IMR-90 (cell line): ENCODE data around the gene ST6GALNAC2. TPM values are rescaled to one million over a fixed set of nuclear protein-coding genes. Genes with fewer than 3 reads are reported as not detected.

ENCODE experiments used
- ATAC-seq: fragments of 200-7000 bp; cut with Tn5 transposase; 2 replicates; pipeline ENCODE4 v1.9.1; 2020; ENCODE audit warnings: low read depth, mild to moderate bottlenecking, moderate library complexity
- BruUV-seq: library from RNA; stranded (reverse); fragments of 400-500 nt; replicated peaks from 2 replicates; lab custom pipeline; 2021; lab: Mats Ljungman, UMichigan
- CTCF ChIA-PET: fragments of 300-600 bp; formaldehyde crosslinking; extraction: SDS; loops from one replicate; lab custom pipeline; 2021; ENCODE audit warnings: antibody characterized with exemption; lab: Yijun Ruan, JAX
- POLR2A ChIA-PET: fragments of 300-600 bp; sonication (Branson Sonifier 250); formaldehyde crosslinking; loops from one replicate; lab custom pipeline; 2022; ENCODE audit warnings: antibody characterized with exemption; ENCODE audit not compliant: unreplicated experiment; lab: Charles Lee
- DNase-seq: peaks from one replicate; pipeline ENCODE4 v3.0.0; 2013
- H2AFZ ChIP-seq: replicated peaks from 2 replicates; pipeline ENCODE3; 2013; ENCODE audit warnings: low read length, mild to moderate bottlenecking; ENCODE audit not compliant: poor library complexity
- H2AK5ac ChIP-seq: 2 replicates; pipeline ENCODE4 v1.6.1; 2013; ENCODE audit warnings: low read depth, low read length, inconsistent platforms
- H2AK9ac ChIP-seq: replicated peaks from 2 replicates; pipeline ENCODE3; 2013; ENCODE audit warnings: mild to moderate bottlenecking, low read depth, low read length, moderate library complexity; ENCODE audit not compliant: poor library complexity
- H2BK120ac ChIP-seq: 2 replicates; pipeline ENCODE4 v1.6.1; 2013; ENCODE audit warnings: low read depth, low read length, inconsistent platforms
- H2BK15ac ChIP-seq: 3 replicates; pipeline ENCODE4 v1.6.1; 2013; ENCODE audit warnings: low read depth, low read length, inconsistent platforms
- H2BK20ac ChIP-seq: 2 replicates; pipeline ENCODE4 v1.6.1; 2013; ENCODE audit warnings: low read depth, mild to moderate bottlenecking, inconsistent platforms, low read length, moderate library complexity
- H2BK5ac ChIP-seq: 2 replicates; pipeline ENCODE4 v1.6.1; 2013; ENCODE audit warnings: mild to moderate bottlenecking, low read depth, low read length, inconsistent platforms; ENCODE audit not compliant: poor library complexity, severe bottlenecking
- H3K14ac ChIP-seq: replicated peaks from 2 replicates; pipeline ENCODE4 v1.6.1; 2013; ENCODE audit warnings: low read depth, low read length, inconsistent platforms
- H3K18ac ChIP-seq: 2 replicates; pipeline ENCODE4 v1.6.1; 2013; ENCODE audit warnings: low read depth, low read length, control low read depth
- H3K23ac ChIP-seq: 2 replicates; pipeline ENCODE4 v1.6.1; 2013; ENCODE audit warnings: low read depth, low read length, inconsistent platforms
- H3K27ac ChIP-seq: 2 replicates; pipeline ENCODE4 v1.5.1; 2013; ENCODE audit warnings: mild to moderate bottlenecking, control low read depth, low read length; ENCODE audit not compliant: insufficient read depth
- H3K27me3 ChIP-seq: 2 replicates; pipeline ENCODE4 v1.6.1; 2013; ENCODE audit warnings: low read length; ENCODE audit not compliant: control insufficient read depth, insufficient read depth
- H3K36me3 ChIP-seq: 2 replicates; pipeline ENCODE4 v1.6.1; 2013; ENCODE audit warnings: low read length, mixed read lengths; ENCODE audit not compliant: control insufficient read depth, insufficient read depth
- H3K4ac ChIP-seq: 2 replicates; pipeline ENCODE4 v1.6.1; 2013; ENCODE audit warnings: low read depth, low read length, inconsistent platforms
- H3K4me1 ChIP-seq: 2 replicates; pipeline ENCODE4 v1.6.1; 2013; ENCODE audit warnings: low read length, mixed read lengths; ENCODE audit not compliant: control insufficient read depth, insufficient read depth
- H3K4me2 ChIP-seq: 2 replicates; pipeline ENCODE4 v1.6.1; 2013; ENCODE audit warnings: low read depth, mild to moderate bottlenecking, control low read depth, low read length, moderate library complexity
- H3K4me3 ChIP-seq: 2 replicates; pipeline ENCODE4 v1.5.1; 2013; ENCODE audit warnings: low read depth, mild to moderate bottlenecking, control low read depth, low read length, moderate library complexity; ENCODE audit not compliant: insufficient read depth
- H3K56ac ChIP-seq: 2 replicates; pipeline ENCODE4 v1.6.1; 2013; ENCODE audit warnings: low read length, inconsistent platforms; ENCODE audit not compliant: insufficient read depth; ENCODE audit errors: extremely low read depth
- H3K79me1 ChIP-seq, 2 experiments: 2 replicates each; pipeline ENCODE4 v1.6.1; 2013; ENCODE audit warnings: low read length in 2 of 2, inconsistent platforms in 1 of 2, low read depth in 1 of 2
- H3K9ac ChIP-seq: 2 replicates; pipeline ENCODE4 v1.6.1; 2013; ENCODE audit warnings: low read depth, low read length, control low read depth
- H3K9me1 ChIP-seq: 2 replicates; pipeline ENCODE4 v1.6.1; 2013; ENCODE audit warnings: low read length, inconsistent platforms; ENCODE audit not compliant: insufficient read depth
- H3K9me3 ChIP-seq: 2 replicates; pipeline ENCODE4 v1.6.1; 2013; ENCODE audit warnings: low read length; ENCODE audit not compliant: control insufficient read depth, insufficient read depth
- H4K20me1 ChIP-seq: 2 replicates; pipeline ENCODE4 v1.6.1; 2013; ENCODE audit warnings: low read length, inconsistent platforms; ENCODE audit not compliant: insufficient read depth
- H4K5ac ChIP-seq: 2 replicates; pipeline ENCODE4 v1.6.1; 2013; ENCODE audit warnings: mild to moderate bottlenecking, low read depth, low read length, control low read depth
- H4K8ac ChIP-seq, 2 experiments: 2 replicates each; pipeline ENCODE4 v1.6.1; 2013; ENCODE audit warnings: low read depth in 2 of 2, low read length in 2 of 2, control low read depth in 1 of 2, inconsistent platforms in 1 of 2
- H4K91ac ChIP-seq: 2 replicates; pipeline ENCODE4 v1.6.1; 2013; ENCODE audit warnings: low read depth, low read length, inconsistent platforms; ENCODE audit not compliant: insufficient read depth
- BHLHE40 ChIP-seq: fragments of 150-350 bp; IDR thresholded peaks from 2 replicates; pipeline ENCODE4 v1.6.1; 2016; ENCODE audit warnings: mild to moderate bottlenecking, low read depth, low read length
- CEBPB ChIP-seq: IDR thresholded peaks from 2 replicates; pipeline ENCODE4 v1.6.1; 2012; ENCODE audit warnings: low read depth, low read length, improper control_type of control experiment
- CHD1 ChIP-seq: IDR thresholded peaks from 2 replicates; pipeline ENCODE4 v1.6.1; 2012; ENCODE audit warnings: low read depth, low read length, improper control_type of control experiment
- FOS ChIP-seq: fragments of 150-350 bp; IDR thresholded peaks from 2 replicates; pipeline ENCODE4 v1.6.1; 2016; ENCODE audit warnings: low read depth, low read length
- MAFK ChIP-seq: IDR thresholded peaks from 2 replicates; pipeline ENCODE4 v1.6.1; 2012; ENCODE audit warnings: low read depth, low read length, improper control_type of control experiment
- MAZ ChIP-seq: IDR thresholded peaks from 2 replicates; pipeline ENCODE4 v1.6.1; 2012; ENCODE audit warnings: low read depth, mild to moderate bottlenecking, low read length, improper control_type of control experiment, moderate library complexity, borderline replicate concordance
- MXI1 ChIP-seq: IDR thresholded peaks from 2 replicates; pipeline ENCODE4 v1.6.1; 2012; ENCODE audit warnings: low read depth, mild to moderate bottlenecking, low read length, moderate library complexity, borderline replicate concordance
- NFE2L2 ChIP-seq: fragments of 150-350 bp; IDR thresholded peaks from 2 replicates; pipeline ENCODE4 v1.6.1; 2016; ENCODE audit warnings: low read depth, mild to moderate bottlenecking, low read length
- POLR2A ChIP-seq: IDR thresholded peaks from 2 replicates; pipeline ENCODE4 v1.6.1; 2012; ENCODE audit warnings: mild to moderate bottlenecking, low read depth, low read length
- RAD21 ChIP-seq: IDR thresholded peaks from 2 replicates; pipeline ENCODE4 v1.6.1; 2012; ENCODE audit warnings: low read length, improper control_type of control experiment
- RCOR1 ChIP-seq: IDR thresholded peaks from 2 replicates; pipeline ENCODE4 v1.6.1; 2012; ENCODE audit warnings: mild to moderate bottlenecking, low read length, improper control_type of control experiment; ENCODE audit not compliant: insufficient replicate concordance
- RFX5 ChIP-seq: IDR thresholded peaks from 2 replicates; pipeline ENCODE4 v1.8.0; 2012; ENCODE audit warnings: low read depth, mild to moderate bottlenecking, low read length, moderate library complexity
- SMC3 ChIP-seq: fragments of 150-350 bp; IDR thresholded peaks from 2 replicates; pipeline ENCODE4 v1.6.1; 2016; ENCODE audit warnings: low read depth, mild to moderate bottlenecking, antibody characterized with exemption, low read length, moderate library complexity
- WGBS, 2 experiments: methylation state at CpG; one replicate each; pipeline versions ENCODE4 v1.1.5 to v1.1.7; 2013; ENCODE audit warnings: missing lambda C conversion rate in 2 of 2; ENCODE audit not compliant: insufficient read length in 1 of 2; ENCODE audit errors: extremely low coverage in 2 of 2; 5-methylcytosine and 5-hydroxymethylcytosine counted together
- dilution Hi-C: fragments of 300-500 bp; cut with HindIII; formaldehyde crosslinking; loops from one replicate; pipeline ENCODE4 v1.14.3; 2018; ENCODE audit warnings: low sequenced_read_pairs; ENCODE audit not compliant: unreplicated experiment
- in situ Hi-C: fragments of 300-500 bp; cut with MboI; formaldehyde crosslinking; loops from 3 replicates; pipeline ENCODE4 v1.14.3; 2019; ENCODE audit warnings: low sequenced_read_pairs, inconsistent platforms, mixed read lengths
- intact Hi-C: fragments of 100-400 bp; cut with micrococcal nuclease; formaldehyde crosslinking; loops from 2 replicates; pipeline ENCODE4 v1.10.0; 2022
- polyA plus RNA-seq, 3 experiments: library from polyadenylated mRNA; depleted of rRNA; stranded (reverse); fragments of >200 nt; gene quantifications; 2 replicates each; pipeline ENCODE4 v1.2.3, GENCODE V29; 2012; ENCODE audit warnings: low replicate concordance in 1 of 3
- total RNA-seq: library from RNA; depleted of rRNA; stranded (reverse); fragments of >200 nt; gene quantifications from 2 replicates; pipeline ENCODE4 v1.2.3, GENCODE V29; 2012
- TF ChIP-seq, protein P1 (sequence below): fragments of 150-350 bp; IDR thresholded peaks from 2 replicates; pipeline ENCODE4 v1.6.1; 2017; ENCODE audit warnings: mild to moderate bottlenecking, antibody characterized with exemption, low read length, low read depth
- TF ChIP-seq, protein P2 (sequence below): conservative IDR thresholded peaks from 2 replicates; pipeline ENCODE4 v1.5.1; 2012; ENCODE audit warnings: mild to moderate bottlenecking, low read depth, low read length, improper control_type of control experiment
- TF ChIP-seq, protein P3 (sequence below): fragments of 150-350 bp; IDR thresholded peaks from 2 replicates; pipeline ENCODE4 v1.6.1; 2016; ENCODE audit warnings: low read depth, mild to moderate bottlenecking, low read length, moderate library complexity, borderline replicate concordance

Gene ST6GALNAC2
- total and polyA plus RNA-seq, 2 of the 4 experiments (the other 2 are of a cell fraction), result 0.10 TPM; not detected in 1

DNA sequence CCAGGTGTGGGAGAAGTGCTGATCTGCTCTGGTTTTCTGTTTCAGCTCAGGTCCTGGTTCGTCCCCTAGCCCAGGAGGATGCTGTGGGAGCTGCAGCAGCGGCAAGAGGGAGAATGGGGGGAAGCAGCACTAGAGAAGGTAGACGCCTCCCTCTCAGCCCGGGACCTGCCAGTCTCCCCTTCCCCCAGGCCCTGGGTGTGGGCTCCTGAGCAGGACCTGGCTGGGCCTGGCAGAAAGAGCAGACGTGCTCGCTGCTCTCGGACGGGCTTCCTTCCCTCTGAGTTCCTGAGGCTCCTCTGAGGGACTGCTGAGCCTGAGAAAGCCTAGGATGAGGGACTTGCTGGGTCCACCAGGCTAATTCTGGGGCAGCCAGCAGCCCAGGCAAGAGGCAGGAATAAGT, 42.7 kb downstream of the ST6GALNAC2 start:
- dilution Hi-C loops (no loop called here), in situ Hi-C loops (no loop called here), intact Hi-C loops (no loop called here)
- Histone ChIP-seq H2BK120ac (no peak overlapping the region), H3K9me1 (peaks cover 22% of the 10 kb centered on the region), H3K27ac (no peak overlapping the region), H3K14ac (no peak overlapping the region), H3K4me2 (no peak overlapping the region), H3K18ac (no peak overlapping the region), H3K9me3 (no peaks in the 10 kb centered on the region), H2BK20ac (no peak overlapping the region), H4K20me1 (peaks cover 6% of the 10 kb centered on the region; the same call in 1 of the 2 replicates), H3K36me3 (no peaks in the 10 kb centered on the region), H2AFZ (no peak overlapping the region), H3K79me1 (0 out of 4 replicates have a peak, but pooled peaks cover 0 to 5% of the 10 kb centered on the region in 2 experiments), H3K9ac (no peak overlapping the region), H4K8ac (no peak overlapping the region), H4K5ac (no peak overlapping the region), H3K4ac (no peak overlapping the region), H3K27me3 (peaks cover 1% of the 10 kb centered on the region; the same call in 1 of the 2 replicates), H2AK5ac (peak overlapping the region; percentile 60), H2BK5ac (no peak overlapping the region), H3K4me3 (no peak overlapping the region), H4K91ac (no peak overlapping the region), H2AK9ac (no peak overlapping the region), H3K56ac (no peak overlapping the region), H3K23ac (no peak overlapping the region), H2BK15ac (no peak overlapping the region), H3K4me1 (peaks cover 22% of the 10 kb centered on the region)
- CTCF ChIA-PET, result interaction anchor here (2.4 kb wide), 1 partner anchor 20 kb away, joined by 12 read pairs; no protein-coding TSS in a partner anchor
- DNase-seq (no peak), ATAC-seq (no peak)
- POLR2A ChIA-PET, result no interaction called here
- whole genome bisulfite sequencing, 2 experiments, result no CpG with 5 or more reads among the region's 8 CpGs
- TF ChIP-seq RAD21 (no peak), RFX5 (no peak), POLR2A (no peak), MAFK (no peak), RCOR1 (no peak), CHD1 (no peak), FOS (no peak), MXI1 (no peak), BHLHE40 (no peak), MAZ (no peak), CEBPB (no peak), SMC3 (no peak), NFE2L2 (no peak)
- TF ChIP-seq, protein P1, sequence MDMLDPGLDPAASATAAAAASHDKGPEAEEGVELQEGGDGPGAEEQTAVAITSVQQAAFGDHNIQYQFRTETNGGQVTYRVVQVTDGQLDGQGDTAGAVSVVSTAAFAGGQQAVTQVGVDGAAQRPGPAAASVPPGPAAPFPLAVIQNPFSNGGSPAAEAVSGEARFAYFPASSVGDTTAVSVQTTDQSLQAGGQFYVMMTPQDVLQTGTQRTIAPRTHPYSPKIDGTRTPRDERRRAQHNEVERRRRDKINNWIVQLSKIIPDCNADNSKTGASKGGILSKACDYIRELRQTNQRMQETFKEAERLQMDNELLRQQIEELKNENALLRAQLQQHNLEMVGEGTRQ, result no peak
- TF ChIP-seq, protein P2, sequence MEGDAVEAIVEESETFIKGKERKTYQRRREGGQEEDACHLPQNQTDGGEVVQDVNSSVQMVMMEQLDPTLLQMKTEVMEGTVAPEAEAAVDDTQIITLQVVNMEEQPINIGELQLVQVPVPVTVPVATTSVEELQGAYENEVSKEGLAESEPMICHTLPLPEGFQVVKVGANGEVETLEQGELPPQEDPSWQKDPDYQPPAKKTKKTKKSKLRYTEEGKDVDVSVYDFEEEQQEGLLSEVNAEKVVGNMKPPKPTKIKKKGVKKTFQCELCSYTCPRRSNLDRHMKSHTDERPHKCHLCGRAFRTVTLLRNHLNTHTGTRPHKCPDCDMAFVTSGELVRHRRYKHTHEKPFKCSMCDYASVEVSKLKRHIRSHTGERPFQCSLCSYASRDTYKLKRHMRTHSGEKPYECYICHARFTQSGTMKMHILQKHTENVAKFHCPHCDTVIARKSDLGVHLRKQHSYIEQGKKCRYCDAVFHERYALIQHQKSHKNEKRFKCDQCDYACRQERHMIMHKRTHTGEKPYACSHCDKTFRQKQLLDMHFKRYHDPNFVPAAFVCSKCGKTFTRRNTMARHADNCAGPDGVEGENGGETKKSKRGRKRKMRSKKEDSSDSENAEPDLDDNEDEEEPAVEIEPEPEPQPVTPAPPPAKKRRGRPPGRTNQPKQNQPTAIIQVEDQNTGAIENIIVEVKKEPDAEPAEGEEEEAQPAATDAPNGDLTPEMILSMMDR, result no peak
- TF ChIP-seq, protein P3, sequence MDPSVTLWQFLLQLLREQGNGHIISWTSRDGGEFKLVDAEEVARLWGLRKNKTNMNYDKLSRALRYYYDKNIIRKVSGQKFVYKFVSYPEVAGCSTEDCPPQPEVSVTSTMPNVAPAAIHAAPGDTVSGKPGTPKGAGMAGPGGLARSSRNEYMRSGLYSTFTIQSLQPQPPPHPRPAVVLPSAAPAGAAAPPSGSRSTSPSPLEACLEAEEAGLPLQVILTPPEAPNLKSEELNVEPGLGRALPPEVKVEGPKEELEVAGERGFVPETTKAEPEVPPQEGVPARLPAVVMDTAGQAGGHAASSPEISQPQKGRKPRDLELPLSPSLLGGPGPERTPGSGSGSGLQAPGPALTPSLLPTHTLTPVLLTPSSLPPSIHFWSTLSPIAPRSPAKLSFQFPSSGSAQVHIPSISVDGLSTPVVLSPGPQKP, result no peak
- no TSS peak for BruUV-seq
